Renal pelvis (tissue), 12 donors: ENCODE data around the gene MRPL48. TPM values are rescaled to one million over a fixed set of nuclear protein-coding genes. Genes with fewer than 3 reads are reported as not detected.
"Not testable (repeated sequence)": the region's sequence is repeated elsewhere in the genome, so short reads cannot be mapped to it uniquely, and the experiment has no call there.

Experiments used
- DNase-seq: peaks from one replicate; pipeline ENCODE4 v3.0.0-alpha.2; 2013
- long read RNA-seq, 16 experiments: transcript quantifications; one replicate each; lab custom pipeline, GENCODE V29; 2026
- polyA plus RNA-seq, 3 donors: library from polyadenylated mRNA; unstranded; fragments of 120-200 nt; gene quantifications; one replicate each; pipeline ENCODE4 v1.2.1, GENCODE V29; 2013; ENCODE audit not compliant: insufficient read length in 3 of 3

MRPL48 gene
- 10 to 100 TPM; 53.3 to 69.9 (median 59.6) TPM for polyA plus RNA-seq
- long read RNA-seq, donor 1, transcript MRPL48-201 (8 exons, 1,536 nt), result major isoform, 25 of 27 reads
- long read RNA-seq, donor 1, partial matches to known transcripts, result 0 of 27 reads
- long read RNA-seq, donor 1, other reads (novel, unspliced or antisense), result 0 of 27 reads
- long read RNA-seq, donor 2, transcript MRPL48-201 (8 exons, 1,536 nt), result major isoform, 34 of 39 reads
- long read RNA-seq, donor 2, partial matches to known transcripts, result 0 of 39 reads
- long read RNA-seq, donor 2, other reads (novel, unspliced or antisense), result 0 of 39 reads
- long read RNA-seq, donor 3, transcript MRPL48-201 (8 exons, 1,536 nt), result major isoform, 17 of 20 reads
- long read RNA-seq, donor 3, partial matches to known transcripts, result 0 of 20 reads
- long read RNA-seq, donor 3, other reads (novel, unspliced or antisense), result 0 of 20 reads
- long read RNA-seq, donor 4, transcript MRPL48-201 (8 exons, 1,536 nt), result major isoform, 28 of 267 reads
- long read RNA-seq, donor 4, partial matches to known transcripts, result 231 of 267 reads
- long read RNA-seq, donor 4, other reads (novel, unspliced or antisense), result 0 of 267 reads
- long read RNA-seq, donor 5, transcript MRPL48-201 (8 exons, 1,536 nt), result major isoform, 19 of 20 reads
- long read RNA-seq, donor 5, partial matches to known transcripts, result 0 of 20 reads
- long read RNA-seq, donor 5, other reads (novel, unspliced or antisense), result 0 of 20 reads
- long read RNA-seq, donor 6, transcript MRPL48-201 (8 exons, 1,536 nt), result major isoform, 11 of 156 reads
- long read RNA-seq, donor 6, partial matches to known transcripts, result 141 of 156 reads
- long read RNA-seq, donor 6, other reads (novel, unspliced or antisense), result 0 of 156 reads
- long read RNA-seq, donor 7, transcript MRPL48-201 (8 exons, 1,536 nt), result major isoform, 18 of 27 reads
- long read RNA-seq, donor 7, partial matches to known transcripts, result 6 of 27 reads
- long read RNA-seq, donor 7, other reads (novel, unspliced or antisense), result 0 of 27 reads
- long read RNA-seq, donor 8, transcript MRPL48-201 (8 exons, 1,536 nt), result major isoform, 9 of 9 reads
- long read RNA-seq, donor 8, partial matches to known transcripts, result 0 of 9 reads
- long read RNA-seq, donor 8, other reads (novel, unspliced or antisense), result 0 of 9 reads
- long read RNA-seq, donor 9, transcript MRPL48-201 (8 exons, 1,536 nt), result major isoform, 28 of 32 reads
- long read RNA-seq, donor 9, partial matches to known transcripts, result 0 of 32 reads
- long read RNA-seq, donor 9, other reads (novel, unspliced or antisense), result 0 of 32 reads
- long read RNA-seq, donor 10, transcript MRPL48-201 (8 exons, 1,536 nt), result major isoform, 20 of 25 reads
- long read RNA-seq, donor 10, partial matches to known transcripts, result 0 of 25 reads
- long read RNA-seq, donor 10, other reads (novel, unspliced or antisense), result 0 of 25 reads
- long read RNA-seq, donor 11, transcript MRPL48-201 (8 exons, 1,536 nt), result major isoform, 14 of 15 reads
- long read RNA-seq, donor 11, partial matches to known transcripts, result 0 of 15 reads
- long read RNA-seq, donor 11, other reads (novel, unspliced or antisense), result 0 of 15 reads
- long read RNA-seq, donor 12, transcript MRPL48-201 (8 exons, 1,536 nt), result major isoform, 32 of 44 reads
- long read RNA-seq, donor 12, transcript MRPL48-214 (7 exons, 742 nt), result minor isoform, 8 of 44 reads
- long read RNA-seq, donor 12, partial matches to known transcripts, result 0 of 44 reads
- long read RNA-seq, donor 12, other reads (novel, unspliced or antisense), result 0 of 44 reads
- long read RNA-seq, donor 13, transcript MRPL48-201 (8 exons, 1,536 nt), result major isoform, 15 of 18 reads
- long read RNA-seq, donor 13, partial matches to known transcripts, result 0 of 18 reads
- long read RNA-seq, donor 13, other reads (novel, unspliced or antisense), result 0 of 18 reads
- long read RNA-seq, donor 14, result 0 reads
- long read RNA-seq, donor 15, transcript MRPL48-201 (8 exons, 1,536 nt), result major isoform, 26 of 28 reads
- long read RNA-seq, donor 15, partial matches to known transcripts, result 0 of 28 reads
- long read RNA-seq, donor 15, other reads (novel, unspliced or antisense), result 0 of 28 reads
- long read RNA-seq, donor 16, transcript MRPL48-201 (8 exons, 1,536 nt), result major isoform, 23 of 34 reads
- long read RNA-seq, donor 16, partial matches to known transcripts, result 7 of 34 reads
- long read RNA-seq, donor 16, other reads (novel, unspliced or antisense), result 0 of 34 reads

- DNase-seq, result peak; percentile 88
Observed at GRCh38 chr11:73787643-73788558, at the start of gene MRPL48. Gene MRPL48 (plus strand): TSS chr11:73787874. CDS start chr11:73787972, 98 bp downstream.

GRCh38 chr11:73743045-73743444 lies 44.6 kb upstream of the MRPL48 start:
- DNase-seq, result no peak

- DNase-seq, result no peak
Observed at GRCh38 chr11:73746701-73747100, 41.0 kb upstream of the MRPL48 start.

GRCh38 chr11:73747762-73748161 lies 39.9 kb upstream of the MRPL48 start:
- DNase-seq, result no peak

GRCh38 chr11:73748300-73748699 lies 39.4 kb upstream of the MRPL48 start:
- no peak for DNase-seq

- DNase-seq, result no peak
Observed at GRCh38 chr11:73749118-73749517, 38.6 kb upstream of the MRPL48 start.

GRCh38 chr11:73750228-73750627 lies 37.4 kb upstream of the MRPL48 start:
- no peak for DNase-seq

GRCh38 chr11:73750862-73751261 lies 36.8 kb upstream of the MRPL48 start:
- DNase-seq, result not testable (repeated sequence)

- DNase-seq, result no peak
Observed at GRCh38 chr11:73752216-73752867, 35.3 kb upstream of the MRPL48 start.

GRCh38 chr11:73752903-73753302 lies 34.8 kb upstream of the MRPL48 start:
- DNase-seq, result no peak

GRCh38 chr11:73753938-73754337 lies 33.7 kb upstream of the MRPL48 start:
- DNase-seq, result no peak

GRCh38 chr11:73755670-73756069 lies 32.0 kb upstream of the MRPL48 start:
- no peak for DNase-seq

GRCh38 chr11:73757598-73757997 lies 30.1 kb upstream of the MRPL48 start:
- DNase-seq, result no peak

- DNase-seq, result no peak
Observed at GRCh38 chr11:73758451-73758850, 29.2 kb upstream of the MRPL48 start.

- DNase-seq, result peak; percentile 33
Observed at GRCh38 chr11:73759610-73760134, 28.0 kb upstream of the MRPL48 start.

GRCh38 chr11:73760135-73760678 lies 27.5 kb upstream of the MRPL48 start:
- DNase-seq, result peak; percentile 47

- peak; percentile 100 for DNase-seq
Observed at GRCh38 chr11:73760679-73761402, 26.8 kb upstream of the MRPL48 start, which contains the start of gene RAB6A. Gene RAB6A (minus strand): TSS chr11:73761074. CDS start chr11:73760635, 439 bp downstream.
